Measurements from ENCODE around the gene PTPRG.
A peak's percentile ranks its signal among the peaks of the same experiment; 100 is the strongest.
"Not testable (repeated sequence)": the region's sequence is repeated elsewhere in the genome, so short reads cannot be mapped to it uniquely, and the experiment has no call there.

Gene PTPRG

DNA sequence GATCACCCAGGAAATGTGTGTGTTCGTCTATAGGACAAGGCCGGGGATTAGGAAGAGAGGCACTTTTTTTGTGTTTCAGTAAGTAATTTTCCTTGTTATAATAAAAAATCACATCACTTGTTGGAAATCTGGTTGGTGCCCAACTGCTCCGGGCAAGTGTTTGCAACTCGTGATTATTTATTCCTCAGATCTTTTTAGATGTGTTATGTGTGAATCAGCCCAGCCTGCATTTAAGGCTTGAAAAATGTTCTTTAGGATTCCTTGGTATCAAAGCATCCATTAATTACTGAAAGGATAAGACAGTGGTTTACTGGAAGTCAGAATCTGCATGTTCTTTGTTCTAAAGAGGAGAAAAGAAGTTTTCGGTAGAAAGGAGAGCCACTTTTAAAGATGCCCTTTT, 466.4 kb downstream of the PTPRG start:
- no peak for DNase-seq

DNA sequence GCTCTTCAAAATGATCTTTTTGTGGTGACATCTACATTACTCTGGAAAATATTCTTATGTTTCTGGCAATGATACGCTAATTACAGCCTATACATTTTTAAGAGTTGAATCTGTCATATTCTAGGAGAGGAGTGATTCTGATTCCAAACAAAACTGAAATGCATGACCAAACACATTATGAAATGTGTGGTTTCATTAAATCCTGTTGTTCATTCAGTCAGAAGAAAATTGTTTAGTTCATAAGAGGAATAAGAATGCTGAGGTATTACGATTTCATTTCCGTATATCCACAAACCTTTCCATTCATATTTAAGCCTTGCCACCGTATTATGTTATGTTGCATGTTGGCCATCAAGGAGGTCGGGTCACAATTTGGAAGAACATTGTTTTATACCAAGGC, 466.9 kb downstream of the PTPRG start:
- DNase-seq = no peak

DNA sequence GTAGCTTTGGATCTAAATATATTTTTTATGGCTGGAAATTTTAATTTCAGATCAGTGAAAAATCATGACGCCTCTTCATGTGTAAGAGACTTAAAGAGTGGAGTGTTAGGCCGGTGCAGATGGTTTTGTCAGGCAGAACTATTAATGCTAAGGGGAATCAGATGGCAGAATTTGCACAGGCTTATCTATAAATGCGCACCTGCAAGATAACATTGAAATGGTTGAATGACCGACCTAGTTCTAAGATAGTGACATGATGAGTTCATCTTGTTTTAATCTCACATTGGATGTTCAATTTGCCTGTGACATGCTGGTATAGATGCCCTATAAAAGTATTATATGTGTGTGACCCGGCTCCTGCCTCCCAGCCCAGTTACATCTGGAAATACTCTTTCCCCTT, 471.4 kb downstream of the PTPRG start:
- DNase-seq = no peak

DNA sequence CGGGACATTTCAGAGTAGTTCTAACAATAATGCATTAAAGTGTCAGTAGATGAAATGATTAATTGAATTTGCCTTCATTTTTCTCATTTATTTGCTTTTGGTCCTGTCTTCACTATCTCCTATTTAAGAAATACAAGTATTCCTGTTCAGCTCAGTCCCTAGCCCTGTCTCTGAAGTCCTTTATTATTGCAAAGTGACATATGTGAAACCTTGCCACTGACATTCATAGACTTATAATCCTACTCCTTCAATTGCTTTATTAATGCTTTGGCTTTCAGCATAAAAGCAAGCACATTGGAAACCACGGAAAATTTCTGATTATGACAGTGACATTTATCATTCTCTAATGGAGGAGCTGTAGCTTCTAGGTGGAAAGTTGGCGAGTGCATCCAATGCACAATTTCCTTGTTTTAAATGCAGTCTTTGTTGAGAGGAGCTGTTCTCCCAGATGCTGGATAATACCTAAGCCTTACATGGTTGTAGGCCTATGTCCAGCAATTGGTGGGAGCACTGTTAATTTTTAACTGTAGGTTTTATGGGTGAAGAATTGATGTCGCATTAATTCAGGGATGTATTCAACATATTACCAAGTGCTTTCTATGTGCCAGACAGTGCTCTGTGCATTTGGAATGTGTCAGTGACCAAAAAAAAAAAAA, 474.2 kb downstream of the PTPRG start:
- DNase-seq = no peak

DNA sequence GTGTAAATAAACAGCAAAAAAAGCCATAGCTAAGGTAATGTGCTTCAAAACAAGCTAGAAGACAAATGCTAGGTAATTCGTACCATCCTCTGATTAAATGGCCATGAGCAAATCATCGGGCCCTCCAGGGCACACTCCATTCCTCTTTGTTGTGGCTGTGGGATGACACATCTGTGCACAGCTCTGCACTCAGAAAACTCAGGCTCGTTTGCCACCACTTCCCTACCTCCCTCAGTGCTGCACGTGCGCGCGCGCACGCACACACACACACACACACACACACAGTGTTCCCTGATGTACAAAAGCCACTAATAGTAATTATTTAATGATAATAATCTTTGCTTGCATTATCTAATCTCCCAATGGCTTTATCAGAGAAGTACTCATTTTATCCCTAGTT, 475.4 kb downstream of the PTPRG start:
- no peak for DNase-seq

DNA sequence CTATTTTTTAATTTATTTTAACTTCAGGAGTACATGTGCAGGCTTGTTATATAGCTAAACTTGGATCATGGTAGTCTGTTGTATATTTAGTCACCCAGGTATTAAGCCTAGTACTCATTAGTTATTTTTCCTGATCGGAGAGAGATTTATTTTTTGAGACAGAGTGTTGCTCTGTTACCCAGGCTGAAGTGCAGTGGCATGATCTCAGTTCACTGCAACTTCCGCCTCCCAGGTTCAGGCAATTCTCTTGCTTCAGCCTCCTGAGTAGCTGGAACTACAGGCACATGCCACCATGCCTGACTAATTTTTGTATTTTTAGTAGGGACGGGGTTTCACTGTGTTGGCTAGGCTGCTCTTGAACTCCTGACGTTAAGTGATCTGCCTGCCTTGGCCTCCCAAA, 477.4 kb downstream of the PTPRG start:
- DNase-seq = not testable (repeated sequence)

DNA sequence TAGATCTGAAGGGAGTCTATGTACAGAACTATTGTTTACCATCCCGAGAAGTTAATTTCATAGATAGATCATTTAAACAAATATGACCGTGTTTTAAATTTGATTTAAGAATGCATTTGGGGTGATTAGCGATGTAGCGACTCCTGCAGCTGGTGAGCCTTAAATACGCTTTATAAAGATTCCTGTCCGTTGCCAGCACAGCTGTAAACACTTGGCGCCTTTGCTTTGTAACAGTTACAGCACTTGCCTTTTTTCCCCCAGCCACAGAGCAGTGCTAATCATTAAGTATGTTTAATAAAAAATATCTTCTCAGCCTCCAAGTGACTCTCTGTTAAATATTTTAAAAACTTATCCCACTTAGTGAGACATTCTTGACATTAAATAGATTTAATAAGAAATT, 478.2 kb downstream of the PTPRG start:
- DNase-seq = no peak

DNA sequence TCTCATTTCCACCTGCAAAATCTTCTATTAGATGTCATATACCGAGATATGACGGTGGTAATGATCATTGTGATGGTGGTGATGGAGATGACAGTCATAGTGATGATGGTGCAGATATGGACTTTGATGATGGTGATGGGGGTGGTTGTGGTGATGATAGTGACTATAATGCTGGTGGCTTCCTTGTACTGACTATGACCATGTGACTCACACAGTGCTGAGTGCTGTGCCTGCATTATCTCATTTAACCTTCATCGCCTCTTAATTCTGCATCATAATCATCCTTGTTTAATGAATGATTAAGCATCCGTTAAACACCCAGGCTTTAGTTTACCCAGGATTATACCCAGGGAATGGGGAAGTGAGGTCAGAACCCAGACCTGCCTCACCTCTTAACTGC, 480.3 kb downstream of the PTPRG start:
- no peak for DNase-seq

DNA sequence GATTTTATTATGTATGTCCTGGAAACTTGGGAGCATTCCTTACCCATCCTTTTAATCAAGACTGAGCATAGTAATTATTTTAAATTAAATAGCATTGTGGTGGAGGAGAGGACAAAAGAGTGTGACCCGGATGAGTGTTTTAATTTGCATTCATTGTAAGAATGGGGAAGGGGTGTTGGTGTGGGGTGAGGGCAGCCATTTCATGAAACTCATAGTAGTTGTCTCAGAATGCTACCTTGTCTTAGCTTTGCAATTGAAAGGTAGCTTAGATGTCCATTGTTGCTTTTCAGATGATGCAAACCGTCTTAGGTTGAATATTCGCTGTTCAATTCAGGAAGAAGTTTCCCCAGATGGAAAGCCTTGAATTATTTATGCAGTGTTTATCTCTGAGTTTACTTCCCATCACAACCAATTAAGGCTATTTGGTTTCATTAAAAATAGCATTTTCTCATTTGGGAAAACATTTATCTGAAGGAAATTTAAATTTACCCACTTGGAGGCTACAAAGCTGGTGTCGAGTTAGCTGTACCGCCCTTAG, 483.6 kb downstream of the PTPRG start:
- DNase-seq = no peak

DNA sequence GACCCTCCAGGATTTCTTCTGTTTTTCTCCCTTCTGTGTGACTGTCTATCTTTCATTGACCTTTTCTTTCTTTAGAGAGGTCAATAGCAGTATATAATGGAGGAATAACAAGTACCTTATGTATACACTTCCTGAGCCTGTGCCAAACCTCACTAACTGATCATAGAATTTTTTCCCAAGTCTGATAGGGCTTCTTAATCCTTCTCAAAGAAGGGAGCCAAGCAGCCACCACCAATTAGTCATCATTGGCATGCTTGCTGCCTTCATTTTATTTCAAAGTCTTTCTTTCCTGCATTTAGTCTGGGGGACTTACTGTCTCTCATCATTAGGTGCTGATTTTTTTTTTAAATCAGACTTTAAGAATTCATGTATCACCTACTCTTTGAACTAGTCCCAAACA, 485.0 kb downstream of the PTPRG start:
- no peak for DNase-seq

DNA sequence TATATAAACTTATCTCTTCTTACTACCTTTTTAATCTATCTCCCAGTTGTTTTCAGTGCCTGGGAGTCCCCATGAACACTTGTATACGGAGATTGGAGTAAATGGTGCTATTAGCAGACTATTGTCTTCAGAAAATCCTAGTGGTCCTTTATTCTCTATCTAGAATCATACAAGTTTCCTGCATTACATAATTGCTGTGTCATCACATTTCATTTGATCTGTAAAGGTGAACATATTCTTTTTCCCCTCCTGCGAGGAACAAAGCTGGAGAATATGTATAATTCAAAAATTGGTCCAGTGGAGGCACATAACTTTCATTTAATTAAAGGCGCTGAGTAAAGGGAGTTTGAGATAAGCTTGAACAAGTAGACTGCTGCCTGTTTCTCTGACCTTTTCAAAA, 487.2 kb downstream of the PTPRG start:
- no peak for DNase-seq

DNA sequence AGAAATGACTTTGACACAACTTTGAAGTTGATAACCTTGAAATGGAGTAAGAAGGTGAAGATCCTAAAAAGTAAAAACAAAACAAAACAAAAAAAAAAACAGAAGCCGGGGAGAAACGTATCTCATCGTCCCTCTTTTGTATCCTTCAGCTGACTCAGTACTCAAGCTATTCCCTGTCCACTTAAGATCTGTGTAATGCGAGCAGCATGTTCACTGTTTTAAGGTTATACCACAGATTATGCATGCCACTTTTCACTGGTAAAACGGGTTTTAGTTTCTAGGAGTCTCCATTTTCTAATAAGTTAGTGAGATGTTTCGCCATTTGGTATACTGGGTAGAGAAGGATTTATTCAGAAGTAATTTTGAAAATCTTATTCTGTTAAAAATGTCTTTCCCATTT, 487.7 kb downstream of the PTPRG start:
- no peak for DNase-seq

DNA sequence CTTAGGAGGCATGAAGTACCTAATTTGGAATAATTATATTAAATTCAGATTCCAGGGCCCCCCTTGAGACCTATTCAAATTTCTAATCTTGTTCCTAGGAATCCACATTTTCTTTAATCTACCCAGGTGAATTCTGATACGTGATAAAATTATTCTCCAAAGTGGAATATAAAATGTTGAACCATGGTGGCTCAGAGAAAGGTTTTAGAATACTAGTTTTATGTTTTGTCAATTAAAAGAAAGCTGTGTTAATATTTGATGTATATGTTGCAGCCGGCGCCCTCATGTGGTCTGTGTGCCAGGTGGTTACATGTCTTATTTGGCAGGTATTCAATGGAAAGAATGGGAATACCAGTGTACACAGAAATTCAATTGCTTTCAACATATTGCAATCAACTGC, 490.1 kb downstream of the PTPRG start:
- no peak for DNase-seq

DNA sequence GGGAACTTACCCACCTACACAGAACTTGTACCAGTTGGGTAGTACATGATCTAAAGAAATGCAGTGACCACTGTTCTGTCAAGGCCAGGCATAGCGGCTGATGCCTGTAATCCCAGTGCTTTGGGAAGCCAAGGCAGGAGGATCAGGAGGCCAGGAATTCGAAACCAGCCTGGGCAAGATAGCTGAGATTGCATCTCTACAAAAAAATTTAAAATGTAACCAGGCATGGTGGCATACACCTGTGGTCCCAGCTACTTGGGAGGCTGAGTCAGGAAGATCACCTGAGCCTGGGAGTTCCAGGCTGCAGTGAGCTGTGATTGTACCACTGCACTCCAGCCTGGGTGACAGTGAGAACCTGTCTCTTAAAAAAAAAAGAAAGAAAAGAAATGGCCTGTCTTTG, 491.0 kb downstream of the PTPRG start:
- DNase-seq = no peak

DNA sequence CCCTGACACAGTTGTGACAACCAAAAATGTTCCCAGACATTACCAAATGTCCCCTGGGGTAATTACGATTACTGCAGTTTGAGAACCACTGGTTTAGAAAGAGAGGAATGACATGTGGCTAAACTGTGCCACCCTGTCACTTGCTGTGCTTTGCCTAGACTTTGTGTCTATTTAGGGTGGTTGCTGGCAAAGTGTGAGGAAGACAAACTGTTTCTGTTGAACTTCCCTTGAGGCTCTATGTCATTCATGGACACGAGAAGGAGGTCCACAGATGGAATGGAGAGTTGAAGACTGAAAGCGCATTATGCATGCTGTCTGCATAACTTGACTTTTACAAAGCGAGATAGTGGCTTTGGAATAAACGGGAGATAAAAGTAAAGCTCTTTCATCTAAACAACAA, 495.3 kb downstream of the PTPRG start:
- no peak for DNase-seq

DNA sequence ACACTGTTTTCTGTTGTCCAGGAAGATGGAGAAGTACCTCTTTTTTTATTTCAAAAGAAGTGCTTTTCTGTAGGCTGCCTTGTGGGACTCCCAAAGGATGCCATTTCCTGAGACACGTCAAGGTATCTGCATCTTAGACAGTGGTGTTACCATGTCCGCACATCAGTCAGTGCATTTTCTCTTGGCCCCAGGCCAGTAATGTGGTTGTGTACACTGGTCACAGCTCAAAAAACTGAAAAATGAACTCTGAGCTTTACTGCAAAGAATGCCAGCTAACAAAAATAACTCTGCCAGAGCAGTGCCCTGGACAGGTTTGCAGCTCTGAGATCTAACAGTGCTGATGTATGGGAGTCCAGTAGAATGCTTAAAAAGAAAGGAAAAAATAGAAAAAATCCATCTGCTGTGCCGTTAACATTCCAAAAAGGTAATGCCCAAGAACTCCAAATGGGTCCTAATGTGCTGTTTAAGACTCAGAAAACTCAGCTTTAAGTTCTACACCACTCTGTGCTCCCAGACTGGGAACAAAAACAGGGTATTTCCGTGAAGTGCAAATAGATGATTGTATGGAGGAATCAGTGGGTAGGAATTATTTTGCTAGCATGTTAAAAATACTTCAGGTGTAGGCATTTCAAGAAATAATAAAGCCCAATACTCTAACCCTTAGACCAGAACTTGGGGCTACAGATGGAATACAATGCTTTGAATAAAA, 496.1 kb downstream of the PTPRG start:
- no peak for DNase-seq

DNA sequence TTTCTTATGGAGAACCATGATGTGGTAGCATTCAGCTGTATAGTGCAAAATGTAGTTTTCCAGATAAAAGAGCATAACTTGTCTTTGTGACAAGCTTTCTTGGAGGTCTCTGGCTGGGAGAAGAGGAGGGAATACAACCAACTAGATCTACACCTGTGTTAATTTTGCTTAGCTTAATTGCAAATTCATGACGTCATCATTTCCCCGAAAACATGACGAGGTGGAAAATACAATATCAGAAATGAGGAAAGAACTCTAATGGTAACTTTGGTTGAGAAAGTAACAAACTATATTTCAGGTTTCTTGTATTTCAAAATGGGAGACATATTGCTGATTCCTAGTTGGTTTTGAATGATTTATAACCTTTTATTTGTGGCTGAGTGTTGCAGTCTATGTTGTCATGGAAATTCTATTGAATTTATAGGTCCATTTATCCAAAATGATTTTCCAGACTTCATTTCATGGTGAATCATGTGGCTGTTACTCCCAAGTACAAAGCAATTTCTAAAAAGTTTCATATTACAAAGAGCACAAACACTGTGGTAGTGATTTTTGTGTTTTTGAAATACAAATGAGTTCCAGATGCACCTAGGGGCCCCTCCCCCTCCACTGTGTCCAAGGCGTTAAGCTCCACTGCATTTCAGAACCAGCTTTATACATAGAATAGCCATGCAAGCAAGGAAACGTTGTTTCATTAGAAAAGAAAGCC, 504.8 kb downstream of the PTPRG start:
- DNase-seq = no peak

DNA sequence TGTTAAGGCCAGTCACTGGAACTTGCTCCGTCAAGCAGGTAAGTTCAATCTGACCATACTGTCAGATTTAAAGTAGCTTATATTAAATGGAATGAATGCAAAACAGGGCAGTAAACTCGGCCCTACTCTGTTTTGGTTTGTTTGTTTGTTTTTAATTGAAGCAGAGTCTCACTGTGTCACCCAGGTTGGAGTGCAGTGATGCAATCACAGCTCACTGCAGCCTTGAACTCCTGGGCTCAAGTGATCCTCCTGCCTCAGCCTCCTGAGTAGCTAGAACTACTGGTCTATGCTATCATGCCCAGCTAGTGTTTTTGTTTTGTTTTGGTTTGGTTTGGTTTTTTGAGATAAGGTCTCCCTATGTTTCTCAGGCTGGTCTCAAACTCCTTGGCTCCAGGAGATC, 507.0 kb downstream of the PTPRG start:
- no peak for DNase-seq

DNA sequence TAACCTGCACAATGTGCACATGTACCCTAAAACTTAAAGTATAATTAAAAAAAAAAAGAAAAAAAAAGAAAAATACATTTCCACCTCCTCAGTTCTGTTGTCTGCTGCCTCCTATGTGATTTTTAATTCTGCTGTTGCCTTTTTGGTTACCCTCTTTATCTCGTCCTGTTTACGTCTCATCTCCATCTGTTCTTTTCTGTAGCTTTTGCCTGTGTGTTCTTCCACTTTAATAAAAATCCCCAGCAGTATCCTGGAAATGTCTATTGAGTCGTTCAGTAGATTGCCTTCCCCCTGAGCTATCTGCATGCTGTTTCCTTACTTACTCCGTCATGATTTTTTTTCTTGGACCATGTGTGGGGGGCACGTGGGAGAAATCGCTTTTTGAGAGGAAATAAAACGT, 509.5 kb downstream of the PTPRG start:
- DNase-seq = no peak

DNA sequence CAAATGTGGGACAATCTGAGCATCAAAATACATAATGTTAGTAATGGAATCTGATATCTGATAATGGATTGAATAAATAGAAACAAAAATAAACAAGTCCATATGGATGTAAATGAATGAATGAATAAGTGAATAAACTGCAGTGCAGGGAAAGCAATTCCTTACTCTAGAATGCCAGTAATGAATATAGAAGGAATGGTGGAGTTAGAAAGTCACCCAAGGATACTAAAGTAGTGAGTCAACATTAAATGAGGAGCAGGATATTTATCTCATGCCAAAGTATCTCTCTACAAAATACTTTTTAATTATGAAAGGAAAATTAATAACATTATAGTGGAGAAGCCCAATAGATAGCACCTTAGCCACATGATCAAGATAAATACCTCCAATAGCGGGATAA, 511.7 kb downstream of the PTPRG start:
- no peak for DNase-seq

DNA sequence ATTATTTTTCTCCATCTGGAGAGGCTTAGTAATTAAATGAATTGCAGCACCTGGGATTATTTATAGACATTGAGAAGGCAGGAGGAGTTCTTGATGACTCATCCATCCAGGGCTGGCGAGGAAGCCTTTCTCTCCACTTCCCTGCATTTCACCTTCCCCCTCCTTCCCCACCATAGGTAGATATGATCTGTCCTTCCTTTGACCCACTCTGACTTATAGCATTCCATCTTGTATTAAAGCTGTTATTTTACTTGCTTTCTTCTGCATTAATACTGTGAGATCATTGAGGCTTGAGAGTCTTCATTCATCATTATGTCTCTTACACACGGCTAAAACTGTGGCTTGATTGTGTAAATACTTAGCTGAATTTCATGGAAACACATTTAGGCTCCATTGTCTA, 523.2 kb downstream of the PTPRG start:
- DNase-seq = peak; percentile 42

DNA sequence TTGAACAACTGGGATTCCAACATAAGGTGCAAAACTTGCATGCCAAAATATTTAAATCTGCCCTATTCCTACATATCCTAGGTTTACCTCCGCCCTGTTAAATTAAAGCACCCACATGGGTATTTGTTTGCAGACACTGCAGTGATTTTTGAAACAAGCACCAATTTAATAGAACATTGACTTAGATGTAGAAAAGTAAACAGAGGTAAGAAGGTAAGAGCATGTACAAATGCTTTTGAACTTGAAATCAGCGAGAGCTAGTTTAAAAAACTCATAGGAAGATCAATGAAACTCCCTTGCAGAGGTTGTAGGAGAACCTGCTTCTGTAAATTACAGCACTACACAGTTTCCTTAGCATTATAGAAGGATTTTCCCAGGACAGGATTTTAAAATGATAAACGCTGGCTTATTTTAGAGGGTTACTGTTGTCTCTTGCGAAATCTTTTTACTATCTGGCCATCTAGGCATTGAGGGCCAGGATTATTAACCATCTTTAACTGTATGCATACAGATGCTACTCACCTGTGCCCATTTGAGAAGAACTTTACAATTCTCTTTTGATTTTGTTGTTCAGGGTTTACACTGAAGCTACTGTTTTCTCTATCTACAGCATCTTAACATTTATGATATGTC, 527.2 kb downstream of the PTPRG start:
- DNase-seq = no peak

DNA sequence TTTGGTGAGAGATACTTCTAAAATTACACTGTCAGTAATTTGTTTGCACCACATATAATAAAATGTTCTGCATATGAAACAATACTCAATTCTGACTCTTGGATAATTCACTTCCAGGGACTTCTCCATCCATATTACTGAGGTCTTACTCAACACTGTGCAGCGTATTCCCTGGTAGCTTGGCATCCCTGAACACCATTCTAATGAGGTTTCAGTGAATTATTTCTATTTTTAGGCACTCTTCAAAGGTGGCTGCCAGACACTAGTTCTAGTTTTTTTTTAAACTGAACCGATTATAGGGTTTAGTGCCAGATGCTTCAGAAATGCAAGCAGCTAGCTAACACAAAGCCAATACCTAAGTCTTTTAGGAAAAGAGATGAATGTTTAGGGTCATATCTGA, 528.7 kb downstream of the PTPRG start:
- no peak for DNase-seq

DNA sequence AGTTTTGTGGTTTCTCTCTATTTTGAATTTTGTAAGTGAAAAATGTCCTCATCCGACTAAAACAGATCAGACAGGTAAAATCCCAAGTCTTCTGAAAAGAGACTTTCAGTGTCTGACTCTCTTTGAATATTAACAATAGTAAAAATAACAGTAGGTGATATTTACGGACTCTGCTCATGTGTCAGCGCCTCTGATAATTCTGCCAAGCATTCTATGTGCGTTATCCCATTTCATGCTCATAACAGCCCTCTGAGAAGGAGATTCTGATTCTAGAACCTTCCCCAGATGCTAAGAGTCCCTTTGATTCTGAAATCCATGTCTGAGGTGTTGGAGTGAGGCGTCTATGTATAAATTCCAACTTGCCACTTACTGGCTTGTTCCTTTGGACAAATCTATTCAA, 529.1 kb downstream of the PTPRG start:
- no peak for DNase-seq

All from NCI-H524 treated with DMSO at 0.1 percent for 48 hours (cell line).